SKM-1 (cell line): ENCODE results near the gene NMT1.
A peak's percentile ranks its signal among the peaks of the same experiment; 100 is the strongest.

Source experiments
- DNase-seq: peaks from one replicate; lab custom pipeline; 2025; ENCODE audit not compliant: unreplicated experiment; lab: John Stamatoyannopoulos, UW

NMT1 gene

DNA sequence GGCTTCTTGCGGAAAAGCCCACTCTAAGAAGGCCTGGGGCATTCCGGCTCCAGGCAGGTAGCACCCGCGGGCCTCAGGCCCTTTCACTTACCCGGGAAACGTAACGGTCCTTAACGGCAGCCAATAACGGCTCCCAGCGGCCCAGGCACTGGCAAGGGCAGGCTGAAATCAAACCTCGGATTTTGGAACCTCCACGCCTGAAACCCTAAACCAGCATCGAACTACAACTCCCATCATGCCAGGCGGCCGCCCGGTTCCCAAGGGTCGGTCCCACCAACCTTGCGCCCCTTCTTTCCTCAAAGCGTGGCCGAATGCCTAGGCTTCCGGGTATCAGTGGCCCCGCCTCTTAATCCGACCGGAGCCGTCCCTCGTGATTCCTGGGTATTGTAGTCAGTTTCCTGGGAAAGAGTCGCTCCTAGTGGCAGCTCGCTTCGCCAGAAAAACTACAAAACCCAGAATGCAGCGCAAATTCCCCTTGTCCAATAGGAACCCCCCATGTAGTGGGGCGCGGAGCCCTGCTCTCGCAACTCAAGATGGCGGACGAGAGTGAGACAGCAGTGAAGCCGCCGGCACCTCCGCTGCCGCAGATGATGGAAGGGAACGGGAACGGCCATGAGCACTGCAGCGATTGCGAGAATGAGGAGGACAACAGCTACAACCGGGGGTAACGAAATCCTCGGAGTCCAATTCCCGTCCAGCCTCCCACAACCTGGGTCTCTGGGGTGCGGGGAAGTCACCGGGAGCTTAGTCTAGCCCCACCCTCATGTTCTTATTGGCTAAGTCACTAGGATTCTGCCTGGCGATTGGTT, at the start of gene NMT1:
Gene NMT1 (plus strand): TSS at position 521 of the 809 bp plus-strand sequence. CDS start 13 bp downstream, at position 534.
- peak; percentile 99 for DNase-seq

DNA sequence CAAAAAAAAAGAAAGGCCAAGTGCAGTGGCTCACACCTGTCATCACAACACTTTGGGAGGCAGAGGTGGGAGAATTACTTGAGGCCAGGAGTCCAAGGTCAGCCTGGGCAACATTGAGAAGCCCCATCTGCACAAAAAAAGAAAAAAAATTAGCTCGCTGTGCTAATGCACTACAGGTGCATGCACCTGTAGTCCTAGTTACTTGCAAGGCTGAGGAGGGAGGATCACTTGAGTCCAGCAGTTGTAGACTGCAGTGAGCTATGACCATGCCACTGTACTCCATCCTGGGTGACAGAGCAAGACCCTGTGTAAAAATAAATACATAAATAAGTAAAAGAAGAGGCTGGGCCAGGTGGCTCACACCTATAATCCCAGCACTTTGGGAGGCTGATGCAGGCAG, 49.4 kb upstream of the NMT1 start:
- no peak for DNase-seq

DNA sequence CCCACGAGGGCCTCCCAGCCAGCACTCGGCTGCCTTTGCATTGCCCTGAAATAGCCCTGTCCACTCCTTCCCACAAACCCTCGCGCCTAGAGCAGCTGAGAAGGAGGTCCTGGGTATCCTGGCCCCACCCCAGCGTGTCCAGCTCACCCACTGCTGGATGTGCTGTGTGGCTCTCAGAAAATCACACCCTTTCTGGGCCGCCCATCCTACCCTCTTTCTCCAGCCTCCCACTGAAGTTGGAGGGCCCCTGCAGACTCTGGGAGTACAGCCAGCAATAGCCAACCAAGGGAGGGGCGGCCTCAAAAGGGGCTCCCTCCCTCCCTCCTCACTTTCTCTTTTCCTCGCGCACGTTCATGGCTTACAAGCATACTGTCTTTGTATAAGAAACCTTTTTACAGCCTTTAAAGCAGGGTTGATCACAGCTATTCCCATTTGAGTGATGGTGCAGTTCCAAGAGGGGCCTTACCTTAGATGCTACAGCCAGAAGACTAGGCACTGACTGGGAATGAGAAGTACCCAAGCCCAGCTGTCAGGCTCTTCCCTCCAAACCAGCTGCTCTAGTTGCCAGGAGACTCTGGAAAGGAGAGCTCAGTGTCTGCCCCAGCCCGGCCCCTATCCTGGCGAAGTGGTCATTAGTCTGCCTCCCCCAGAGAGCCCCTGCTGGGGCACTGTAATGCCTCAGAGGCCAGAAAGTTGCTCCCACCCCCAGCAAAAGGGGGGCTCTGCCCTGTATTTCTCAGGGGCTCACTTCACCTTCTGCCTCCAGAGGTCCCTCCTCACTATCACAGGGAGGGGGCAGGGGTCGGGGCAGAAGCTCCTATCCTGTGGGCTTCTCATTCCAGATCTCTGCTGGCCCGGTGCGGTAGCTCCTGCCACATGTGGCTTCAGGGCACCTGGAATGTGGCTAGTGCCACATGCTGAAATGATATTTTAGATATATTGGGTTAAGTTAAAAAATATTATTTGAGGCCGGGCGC, 47.8 kb upstream of the NMT1 start:
- no peak for DNase-seq

DNA sequence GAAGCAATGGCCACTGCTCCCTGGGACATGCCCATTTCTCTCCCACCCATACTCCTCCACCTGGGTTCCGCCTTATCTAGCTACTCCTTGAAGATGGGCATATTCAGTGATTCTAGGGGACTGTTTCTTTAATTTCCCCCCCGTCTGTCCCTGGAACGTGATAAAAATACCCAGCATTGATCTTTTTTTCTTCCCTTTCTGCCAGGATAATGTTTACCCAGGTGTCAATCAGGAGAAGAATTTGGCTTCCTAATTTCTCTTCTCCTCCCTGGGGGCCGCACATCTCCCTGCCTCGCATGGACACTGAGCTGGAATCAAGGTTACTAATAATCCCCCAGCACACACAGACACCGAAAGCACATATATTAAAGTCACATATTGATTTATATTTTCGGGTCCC, 44.9 kb upstream of the NMT1 start:
- no peak for DNase-seq

DNA sequence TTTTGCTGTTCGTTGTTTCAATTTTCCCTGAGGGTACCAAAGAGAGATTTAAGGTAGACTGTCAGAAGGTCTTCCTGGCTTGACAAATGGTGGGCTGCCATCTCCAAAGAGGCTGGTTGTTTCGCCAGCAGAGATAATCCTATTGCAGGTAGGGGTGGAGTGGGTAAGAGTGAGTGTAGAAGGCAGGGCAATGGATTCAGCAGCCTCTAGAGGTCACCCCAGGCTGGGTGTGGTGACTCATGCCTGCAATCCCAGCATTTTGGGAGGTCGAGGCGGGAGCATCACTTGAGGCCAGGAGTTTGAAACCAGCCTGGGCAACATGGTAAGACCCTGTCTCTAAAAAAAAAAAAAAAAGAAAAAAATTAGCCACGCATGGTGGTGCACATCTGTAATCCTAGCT, 44.3 kb upstream of the NMT1 start:
- no peak for DNase-seq

DNA sequence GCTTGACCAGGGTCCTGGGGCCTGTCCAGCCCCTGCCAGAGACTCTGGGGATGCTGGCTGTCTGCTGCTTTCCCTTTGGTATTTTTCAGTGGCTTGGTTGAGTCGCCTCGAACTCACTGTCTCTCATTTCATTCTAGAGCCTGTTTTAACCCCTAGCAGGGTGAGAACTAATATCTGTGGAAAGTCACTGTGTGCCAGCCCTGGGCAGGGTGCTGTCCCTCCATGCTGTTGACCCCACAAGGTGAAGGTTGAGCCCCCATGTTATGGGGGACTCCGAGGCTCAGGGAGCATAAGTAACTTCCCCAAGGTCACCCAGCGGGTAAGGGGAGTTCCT, 42.6 kb upstream of the NMT1 start:
- DNase-seq: no peak

DNA sequence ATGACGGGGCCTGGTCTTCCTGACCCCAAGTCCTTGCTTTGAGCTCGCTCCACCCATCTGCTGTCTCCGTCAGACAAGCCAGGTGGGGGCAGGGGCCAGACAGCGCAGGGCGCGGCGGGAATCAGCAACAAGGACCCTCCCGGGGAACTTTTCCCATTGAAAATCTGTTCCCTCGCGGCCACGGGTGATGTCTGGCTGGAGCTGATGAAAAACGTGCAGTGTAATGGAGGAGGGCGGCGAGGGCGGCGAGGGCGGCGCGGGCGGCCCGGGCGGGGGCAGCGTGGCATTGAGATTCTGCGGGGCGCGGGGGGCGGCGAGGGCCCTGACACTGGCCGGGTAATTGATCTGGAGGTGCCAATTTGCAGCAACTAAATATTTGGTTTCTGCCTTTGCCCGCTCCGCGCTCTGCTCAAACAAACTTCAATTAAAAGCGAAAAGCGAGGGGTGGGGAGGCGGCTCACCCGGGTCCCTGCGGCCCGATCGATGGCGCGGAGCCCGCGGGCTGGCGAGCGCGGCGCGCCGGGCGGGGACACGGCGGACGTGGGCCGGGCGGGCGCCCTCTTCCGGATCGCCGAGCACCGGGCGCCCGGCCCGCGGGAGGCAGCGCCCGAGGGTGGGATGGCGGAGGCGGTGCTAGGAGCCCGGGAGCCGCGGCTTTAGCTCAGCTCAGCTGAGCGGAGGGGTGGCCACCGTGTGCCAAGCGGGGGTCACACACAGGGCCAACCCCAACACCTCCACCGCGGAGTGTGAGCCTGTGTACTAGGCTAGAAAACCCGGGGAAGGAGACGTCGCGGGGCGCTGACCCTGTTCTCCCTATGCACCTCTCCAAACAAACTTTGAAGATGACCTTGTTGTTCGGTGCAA, 42.0 kb upstream of the NMT1 start:
- no peak for DNase-seq

DNA sequence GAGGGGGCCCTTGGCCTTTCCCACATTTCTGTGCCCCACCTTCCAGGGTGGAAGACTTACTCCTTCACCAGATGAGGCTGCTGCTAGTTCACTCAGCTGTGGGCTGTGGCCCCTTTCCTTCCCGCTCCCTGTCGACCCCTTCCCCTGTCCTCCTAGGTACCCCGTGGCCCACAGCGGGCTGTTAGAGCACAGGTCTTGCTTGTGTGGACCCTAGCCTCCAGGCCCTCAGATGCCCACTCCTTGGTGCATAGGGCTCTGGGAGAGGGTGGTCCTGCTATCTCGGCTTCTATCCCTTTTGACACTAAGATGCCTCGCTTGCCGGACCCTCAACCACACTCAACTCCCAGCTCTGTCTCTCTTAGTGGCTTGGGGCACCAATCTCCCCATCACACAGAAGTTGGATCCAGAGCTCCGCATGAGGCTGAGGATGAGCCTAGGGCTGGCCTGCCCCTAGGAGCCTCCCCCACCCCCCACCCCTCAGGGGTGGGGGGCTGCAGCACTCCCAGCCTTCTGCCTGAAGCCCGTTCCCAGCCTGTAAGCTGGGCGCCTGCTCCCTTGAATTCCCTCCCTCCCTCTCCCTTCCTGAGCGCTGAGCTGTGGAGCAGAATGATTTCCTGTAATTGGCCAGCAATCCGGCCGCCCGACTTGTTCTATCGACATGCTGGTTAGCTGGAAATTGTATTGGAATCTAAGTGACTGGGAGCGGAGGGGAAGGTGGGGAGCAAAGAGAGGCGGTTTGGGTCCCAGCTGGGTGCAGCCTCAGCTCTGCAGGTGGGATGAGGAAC, 40.6 kb upstream of the NMT1 start:
- DNase-seq: no peak

DNA sequence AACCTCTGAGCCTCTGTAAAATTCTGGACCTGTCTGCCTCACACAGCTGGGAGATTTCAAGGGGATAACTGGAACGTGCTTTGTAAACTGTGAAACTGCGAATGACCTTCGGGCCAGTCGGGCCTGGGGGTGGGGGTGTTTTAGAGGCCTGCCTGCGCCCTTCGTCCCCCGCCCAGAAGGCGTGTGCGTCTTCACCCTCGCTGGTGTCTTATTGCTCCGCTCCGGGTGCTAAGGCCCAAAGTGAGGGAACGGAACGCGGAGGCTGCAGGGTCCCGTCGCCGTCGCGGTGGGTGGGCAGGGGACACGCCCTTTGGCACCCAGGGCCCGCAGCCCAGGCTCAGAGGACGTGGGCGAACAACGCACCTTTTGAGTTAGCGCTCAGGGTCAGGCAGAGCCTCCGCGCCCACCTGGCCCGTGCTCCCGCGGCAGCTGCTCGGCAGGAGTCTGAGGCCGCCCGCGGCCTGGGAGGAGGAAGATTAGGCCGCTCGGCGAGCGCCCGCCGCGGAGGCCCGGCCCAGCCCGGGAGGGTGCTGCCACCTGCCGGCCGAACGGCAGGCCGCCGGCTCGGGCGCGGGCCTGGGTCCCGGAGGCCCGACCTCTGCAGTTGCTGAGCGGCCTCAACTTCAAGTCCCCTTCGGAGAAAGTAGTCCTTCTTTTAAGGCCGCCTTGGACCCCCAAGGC, 39.4 kb upstream of the NMT1 start:
- DNase-seq: peak; percentile 42

DNA sequence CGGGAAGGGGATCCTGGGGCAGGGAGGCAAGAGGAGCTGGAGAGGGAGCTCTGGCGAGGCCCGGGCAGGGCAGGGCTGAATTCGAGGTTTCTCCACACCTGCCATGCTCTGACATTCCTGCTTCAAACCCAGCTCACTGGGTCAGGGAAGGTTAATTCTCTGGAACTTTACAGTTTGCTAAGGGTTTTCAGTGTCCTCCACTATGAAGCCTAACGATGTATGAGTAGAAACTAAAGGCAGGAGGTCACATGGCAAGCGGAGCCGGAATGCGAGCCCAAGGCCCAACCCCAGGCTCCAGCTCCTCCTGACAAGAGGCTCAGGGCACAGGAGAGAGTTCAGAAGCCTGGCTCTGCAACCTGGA, 38.8 kb upstream of the NMT1 start:
- DNase-seq: no peak

DNA sequence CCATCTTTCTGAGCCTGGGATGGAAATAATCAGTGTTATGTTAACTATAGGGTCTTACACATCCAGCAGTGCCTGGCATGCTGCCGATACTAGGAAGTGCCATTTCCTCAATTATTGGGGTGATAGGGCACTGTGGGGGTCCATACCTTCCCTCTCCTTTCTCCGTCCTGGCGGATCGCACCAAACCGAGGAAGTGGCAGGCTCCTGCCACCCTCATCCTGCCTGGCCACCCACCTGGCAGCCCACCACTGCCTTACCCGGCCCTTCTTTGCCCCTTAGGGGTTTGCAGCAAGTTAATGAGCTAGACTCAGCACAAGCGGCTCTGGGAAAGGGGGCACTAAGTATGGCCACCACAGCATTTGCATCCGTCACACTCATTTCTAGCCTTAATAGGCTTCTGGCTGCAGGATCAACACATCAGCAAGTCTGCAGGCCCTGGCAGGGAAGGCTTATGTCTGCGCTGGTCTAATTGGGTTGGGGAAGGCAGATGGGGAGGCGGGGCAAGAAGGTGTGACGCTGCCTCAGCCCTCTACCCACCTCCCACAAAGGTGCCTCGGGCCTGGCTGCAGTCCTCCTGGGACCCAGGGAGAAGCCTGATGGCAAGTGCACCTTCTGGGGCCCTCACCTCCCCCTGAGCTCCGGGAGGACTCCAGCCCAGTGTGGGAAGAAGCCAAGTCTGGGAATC, 38.3 kb upstream of the NMT1 start:
- DNase-seq: no peak

DNA sequence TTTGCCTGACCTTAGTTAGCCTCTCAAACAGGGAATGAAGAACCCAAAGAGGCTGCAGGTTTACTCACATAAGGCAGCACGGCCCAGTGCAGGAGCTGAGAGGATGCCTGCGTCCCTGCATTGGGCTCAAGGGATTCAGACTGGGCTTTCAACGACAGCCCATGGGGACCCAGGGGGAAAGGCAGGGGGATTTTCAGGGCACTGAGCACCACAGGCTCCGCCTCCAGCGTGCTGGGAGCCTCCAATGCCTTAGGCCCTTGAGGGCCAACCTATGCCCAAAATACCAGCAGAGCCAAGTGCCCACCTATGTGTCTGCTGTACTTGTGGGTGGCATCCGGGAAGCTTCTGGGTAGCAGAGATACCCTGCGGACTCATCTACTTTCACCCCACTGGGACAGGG, 32.0 kb upstream of the NMT1 start:
- no peak for DNase-seq

DNA sequence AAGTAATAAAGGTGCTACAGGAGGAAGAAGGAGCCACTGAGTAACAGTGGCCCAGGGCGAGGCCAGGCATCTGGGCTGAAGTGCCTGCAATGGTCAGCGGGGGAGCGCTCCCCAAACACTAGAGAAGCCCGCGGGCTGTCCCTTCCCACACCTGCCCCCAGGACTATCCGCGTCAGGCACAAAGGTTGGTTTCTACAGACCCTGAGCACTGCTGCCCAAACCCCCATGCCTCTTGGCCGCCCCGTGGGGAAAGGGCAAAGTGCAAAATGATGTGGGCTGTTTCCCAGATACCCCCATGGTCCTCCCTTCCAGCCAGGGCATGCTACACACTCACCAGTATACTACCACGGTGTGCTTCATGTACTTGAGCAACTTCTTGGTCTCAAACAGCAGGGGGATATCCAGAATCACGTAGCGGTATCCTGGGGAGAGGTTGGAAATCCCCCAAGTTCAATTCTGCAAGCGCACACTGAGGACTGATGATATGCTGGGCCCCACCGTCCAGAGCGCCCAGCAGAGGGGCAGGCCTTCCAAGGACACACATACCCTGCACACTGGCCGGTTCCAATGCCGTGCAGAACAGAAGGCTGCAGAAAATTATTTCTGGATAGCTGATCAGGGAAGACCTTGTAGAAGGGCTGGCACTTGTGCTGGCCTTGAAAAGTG, 31.2 kb upstream of the NMT1 start:
- DNase-seq: no peak

DNA sequence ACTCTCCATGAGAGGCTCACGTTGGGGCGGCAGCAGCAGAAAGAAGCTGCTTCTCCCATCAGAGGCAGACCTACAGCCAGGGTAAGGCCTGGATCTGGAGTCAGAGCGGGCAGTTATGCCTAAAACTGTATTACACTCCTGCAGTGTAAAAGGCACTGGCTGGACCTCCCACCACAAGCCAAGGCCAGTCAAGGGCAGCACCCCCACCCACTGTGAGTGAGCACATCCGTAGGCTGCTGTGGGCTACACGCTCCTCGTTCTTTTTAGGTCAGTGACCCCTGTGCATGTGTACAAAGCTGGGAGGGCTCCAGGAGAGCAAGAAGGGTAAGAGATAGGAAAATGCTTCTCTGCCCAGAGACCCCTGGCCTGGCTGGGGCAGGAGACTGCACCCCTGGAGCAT, 30.4 kb upstream of the NMT1 start:
- no peak for DNase-seq

DNA sequence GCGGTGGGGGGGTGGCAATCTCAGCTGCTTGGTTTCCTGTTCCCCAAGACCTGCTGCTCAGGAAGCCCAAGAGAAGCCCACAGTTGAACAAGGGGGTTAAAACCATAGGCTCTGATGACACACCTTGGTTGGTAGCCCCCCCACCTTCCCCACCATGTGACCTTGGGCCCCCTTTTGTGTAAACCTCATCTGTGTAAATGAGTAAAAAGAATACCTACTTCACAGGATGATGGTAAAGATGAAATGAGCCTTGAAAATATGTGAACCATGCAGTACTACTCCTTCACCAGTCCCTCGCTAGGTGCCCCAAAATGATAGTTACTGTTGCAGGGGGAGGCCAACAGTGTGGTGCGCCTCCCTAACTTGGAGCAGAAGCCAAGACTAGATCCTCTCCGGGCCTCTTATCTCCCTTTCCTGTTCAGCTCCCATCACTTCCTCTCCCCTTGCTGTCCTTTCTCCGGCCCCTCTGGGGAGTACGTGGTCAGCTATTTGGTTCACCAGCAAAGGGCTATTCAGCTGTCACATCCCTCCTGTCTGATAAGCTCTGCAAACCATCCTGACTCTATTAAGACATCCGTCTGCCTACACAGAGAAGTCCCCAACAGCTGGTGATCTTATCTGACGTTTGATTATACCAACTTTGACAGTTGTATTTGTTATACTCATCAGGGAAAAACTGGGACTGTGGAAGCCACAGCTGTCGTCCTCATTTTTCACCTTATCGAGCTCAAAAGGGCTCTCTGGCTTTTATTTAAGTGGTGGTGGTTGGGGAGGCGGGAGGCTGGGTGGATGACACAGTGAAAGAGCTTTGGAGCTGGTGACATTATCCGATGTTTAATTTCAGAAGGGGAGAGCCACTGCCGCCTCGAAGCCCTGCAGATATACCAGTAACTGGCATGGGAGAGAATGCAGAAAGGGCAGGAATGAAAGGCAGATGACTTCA, 29.6 kb upstream of the NMT1 start:
- no peak for DNase-seq

DNA sequence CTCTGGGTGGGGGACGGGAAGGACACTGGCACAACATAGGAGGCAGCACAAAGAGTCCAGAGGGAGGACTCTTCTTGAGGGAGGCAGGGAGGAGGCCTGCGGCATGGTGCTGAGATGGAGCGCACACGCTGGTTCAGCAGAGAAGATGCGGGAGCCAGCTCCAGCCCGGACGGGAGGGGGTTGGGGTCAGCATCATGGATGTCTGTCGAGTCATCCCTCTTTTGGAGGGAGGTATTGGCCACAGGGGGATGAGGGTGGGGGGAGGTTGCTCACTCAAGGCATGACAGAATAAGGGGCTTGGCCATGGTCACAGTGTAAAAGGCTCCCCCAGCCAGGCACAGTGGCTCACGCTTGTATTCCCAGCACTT, 29.0 kb upstream of the NMT1 start:
- DNase-seq: no peak

DNA sequence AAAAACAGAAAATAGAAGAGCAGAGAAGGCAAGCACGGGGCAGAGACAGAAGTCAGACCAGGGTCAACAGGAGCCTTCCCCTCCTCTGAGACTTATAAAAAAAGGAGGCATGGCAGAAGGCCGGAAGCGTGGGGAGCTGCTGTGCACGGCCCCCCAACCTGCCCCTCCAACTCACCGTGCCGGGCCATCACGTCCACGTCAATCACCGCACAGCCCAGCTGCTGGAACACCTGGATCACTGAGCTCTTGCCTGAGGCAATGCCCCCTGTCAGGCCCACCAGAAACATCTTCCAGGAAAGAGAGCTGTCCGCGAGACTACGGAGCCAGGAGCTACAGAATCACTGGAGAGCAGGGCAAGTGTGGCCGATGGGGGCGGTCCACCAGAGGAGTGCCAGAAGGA, 26.5 kb upstream of the NMT1 start:
- no peak for DNase-seq

DNA sequence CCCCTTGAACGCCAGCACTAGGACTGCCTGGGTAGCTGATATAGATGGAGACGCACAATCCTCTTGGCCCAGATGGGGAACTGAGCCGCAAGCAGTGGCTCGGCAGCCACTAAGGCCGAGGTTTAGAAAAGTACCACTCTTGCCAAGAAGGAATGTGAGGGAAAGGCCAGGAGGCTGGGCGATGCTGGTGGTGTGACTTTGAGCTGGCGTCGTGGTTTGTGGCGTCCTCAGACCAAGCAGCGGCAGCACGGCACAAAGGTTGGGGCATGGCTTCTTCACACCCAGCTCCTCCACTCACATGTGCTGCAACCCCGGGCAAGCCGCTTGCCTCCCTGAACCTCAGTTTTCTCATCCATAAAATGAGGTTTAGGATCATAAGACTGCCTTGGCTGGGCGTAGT, 25.3 kb upstream of the NMT1 start:
- DNase-seq: no peak
